GM18868 (cell line): ENCODE results near the gene PAQR8.
"Not testable (repeated sequence)": the region's sequence is repeated elsewhere in the genome, so short reads cannot be mapped to it uniquely, and the experiment has no call there.

Source experiments
- ATAC-seq: cut with Tn5 transposase; IDR thresholded peaks from one replicate; pipeline ENCODE4 v1.9.1; 2021; ENCODE audit warnings: mild to moderate bottlenecking, moderate library complexity; ENCODE audit not compliant: unreplicated experiment

Gene PAQR8

DNA sequence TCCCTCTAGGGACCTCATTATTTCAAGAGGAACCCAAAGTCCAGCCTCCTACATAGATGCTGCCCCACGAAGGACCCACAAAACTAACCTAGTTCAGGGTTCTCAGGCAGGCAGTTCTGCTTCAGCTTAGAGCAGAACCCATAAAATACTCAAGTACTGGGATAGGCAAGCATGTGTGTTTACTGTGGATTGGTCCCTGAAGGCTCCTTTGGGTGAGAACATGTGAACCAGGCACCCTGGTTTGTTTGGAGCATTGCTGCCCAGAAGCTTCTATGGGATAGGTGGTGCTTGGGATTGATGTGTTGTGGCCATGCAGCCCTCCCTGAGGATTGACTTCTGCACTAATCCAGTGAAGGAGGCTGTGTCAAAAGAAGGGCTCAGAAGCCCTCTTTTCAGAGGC, 43.3 kb downstream of the PAQR8 start:
- no peak for ATAC-seq

DNA sequence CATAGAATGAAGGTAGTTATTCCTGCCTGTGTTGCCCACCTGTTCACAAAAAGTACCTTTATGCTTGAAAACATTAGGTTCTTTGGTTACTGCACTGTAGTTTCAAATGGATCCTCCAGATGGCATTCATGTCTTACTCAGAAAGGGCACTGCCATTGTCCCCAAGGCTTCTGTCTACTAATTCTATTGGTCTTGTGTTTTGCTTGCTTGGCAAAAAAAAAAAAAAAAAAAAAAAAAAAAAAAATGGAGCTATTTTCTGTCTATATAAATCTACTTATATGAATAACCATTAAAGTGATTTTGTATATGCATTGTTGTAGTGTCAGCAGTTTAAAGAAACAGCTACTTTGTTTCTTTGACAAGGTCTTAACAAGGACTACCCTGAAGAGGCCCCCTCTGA, 45.5 kb downstream of the PAQR8 start:
- peak; percentile 80 for ATAC-seq

DNA sequence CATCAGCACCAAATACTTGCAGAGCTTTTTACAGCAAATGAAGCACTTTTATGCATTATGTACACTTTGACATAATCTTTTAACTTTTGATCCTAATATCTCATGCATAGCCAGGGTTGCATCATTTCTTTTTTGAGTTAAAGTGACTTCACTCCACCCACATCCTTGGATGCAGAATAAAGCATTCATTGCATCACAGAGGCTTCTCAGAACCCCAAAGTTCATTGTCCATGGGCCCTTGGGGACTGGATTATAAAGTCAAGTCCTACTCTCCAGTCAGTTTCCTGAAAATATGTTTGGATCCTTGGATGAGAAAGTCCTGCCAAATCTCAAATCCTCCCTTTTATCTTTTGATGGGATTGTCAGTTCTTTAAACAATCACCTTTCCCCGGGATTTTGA, 47.5 kb downstream of the PAQR8 start:
- no peak for ATAC-seq

DNA sequence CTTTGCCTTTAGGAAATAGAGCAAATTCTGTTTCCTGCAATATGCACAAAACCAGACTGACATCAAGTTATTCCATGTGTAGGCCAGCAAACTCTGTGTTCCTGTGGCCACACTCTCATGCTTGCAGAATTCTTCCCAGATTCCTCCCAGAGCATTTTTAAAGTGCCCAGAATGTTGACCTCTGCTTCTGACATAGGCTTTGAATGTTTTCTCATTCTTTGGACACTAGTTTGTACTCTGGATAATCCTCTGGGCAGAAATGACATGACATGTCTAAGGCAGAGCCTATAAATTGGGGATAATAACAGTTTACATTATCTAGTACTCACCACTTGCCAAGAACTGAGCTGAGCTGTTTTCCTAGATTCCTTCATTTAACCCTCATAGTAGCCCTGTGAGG, 49.0 kb downstream of the PAQR8 start:
- ATAC-seq: no peak

DNA sequence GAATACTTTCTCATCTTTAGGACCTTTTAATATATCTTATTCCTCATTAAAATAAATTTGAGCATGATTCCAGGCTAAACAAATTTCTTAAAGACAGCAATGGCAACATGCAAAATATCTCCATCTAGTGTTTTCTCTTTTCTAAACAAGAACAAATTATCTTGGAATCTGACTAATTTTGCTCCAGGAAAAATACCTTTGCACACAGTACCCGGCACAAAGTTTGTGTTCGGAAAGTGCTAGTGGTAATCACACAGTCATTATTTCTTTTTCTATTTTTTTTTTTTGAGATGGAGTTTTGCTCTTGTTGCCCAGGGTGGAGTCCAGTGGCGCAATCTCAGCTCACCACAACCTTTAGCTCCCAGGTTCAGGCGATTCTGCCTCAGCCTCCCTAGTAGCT, 50.0 kb downstream of the PAQR8 start:
- ATAC-seq: no peak

DNA sequence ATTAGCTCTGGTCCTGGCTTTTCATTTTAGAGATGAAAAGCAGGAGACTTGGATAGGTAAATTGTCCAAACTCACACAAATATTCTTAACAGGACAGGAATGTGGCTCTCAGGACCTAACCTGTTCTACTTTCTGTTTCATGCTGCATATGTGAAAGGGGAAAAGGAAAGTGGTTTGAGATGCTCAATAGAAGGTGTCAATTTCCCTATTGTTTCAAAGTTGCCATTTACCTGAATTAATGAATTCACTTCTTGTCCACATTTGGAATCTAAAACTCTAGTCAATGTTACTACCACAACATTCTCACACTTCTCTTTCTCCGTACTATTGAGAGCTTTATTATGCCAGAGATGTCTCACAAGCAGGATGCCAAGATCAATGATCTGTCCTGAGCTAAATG, 53.4 kb downstream of the PAQR8 start:
- ATAC-seq: no peak

DNA sequence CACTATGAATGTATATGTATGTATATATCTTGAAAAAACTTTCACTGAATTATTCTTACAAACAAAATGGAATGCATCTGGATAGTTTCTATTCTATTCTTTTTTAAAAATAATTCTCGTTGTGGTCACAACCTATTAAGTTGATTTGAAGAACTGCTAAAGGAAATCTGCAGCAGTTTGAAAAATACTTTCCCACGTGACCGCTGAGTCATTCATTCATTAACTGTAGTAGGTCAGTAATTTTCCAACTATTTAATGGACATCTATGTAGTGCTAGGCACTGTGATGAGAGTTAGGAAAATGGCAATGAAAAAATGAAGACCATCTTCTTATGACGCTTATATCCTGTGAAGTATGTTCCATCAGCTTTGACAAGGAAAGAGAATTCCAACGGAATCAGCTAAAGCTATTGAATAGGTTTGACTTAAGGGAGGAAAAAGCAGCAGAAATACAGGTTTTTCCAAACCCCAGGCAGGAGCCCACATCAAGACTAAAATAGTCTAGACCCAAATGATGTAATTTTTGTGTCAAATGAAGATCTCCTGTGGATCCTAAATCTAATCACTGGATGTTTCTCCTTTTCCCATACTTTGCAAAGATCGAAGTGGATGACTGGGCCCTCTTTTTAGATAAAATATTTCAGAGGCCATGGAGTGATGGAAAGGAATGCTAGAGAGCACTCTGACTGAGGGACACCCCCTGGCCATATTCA, 54.1 kb downstream of the PAQR8 start:
- ATAC-seq: no peak

DNA sequence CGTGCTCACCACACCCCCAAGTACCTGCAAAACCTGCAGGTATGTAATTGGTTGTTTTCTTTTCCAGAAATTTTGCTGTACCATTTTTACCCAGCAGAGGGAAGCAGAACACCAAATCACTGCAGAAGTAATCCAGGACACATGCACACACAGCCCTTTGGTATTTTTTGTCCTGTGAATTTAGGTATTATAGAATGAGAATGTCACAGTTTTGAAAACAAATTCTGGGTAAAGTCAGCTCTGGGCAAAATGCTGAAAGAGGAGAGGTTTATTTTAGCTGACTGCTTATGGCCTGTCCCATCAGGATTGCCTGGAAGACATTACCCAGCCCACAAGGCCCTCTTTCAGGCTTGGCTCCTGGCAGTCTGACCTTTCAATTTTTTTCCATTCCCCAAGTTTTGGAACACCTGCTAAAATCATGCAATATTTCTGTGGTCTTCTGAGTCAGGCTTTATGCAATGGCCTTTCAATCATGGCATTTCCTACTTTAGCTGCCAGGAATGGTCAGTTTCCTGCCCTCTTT, 54.7 kb downstream of the PAQR8 start:
- ATAC-seq: no peak

DNA sequence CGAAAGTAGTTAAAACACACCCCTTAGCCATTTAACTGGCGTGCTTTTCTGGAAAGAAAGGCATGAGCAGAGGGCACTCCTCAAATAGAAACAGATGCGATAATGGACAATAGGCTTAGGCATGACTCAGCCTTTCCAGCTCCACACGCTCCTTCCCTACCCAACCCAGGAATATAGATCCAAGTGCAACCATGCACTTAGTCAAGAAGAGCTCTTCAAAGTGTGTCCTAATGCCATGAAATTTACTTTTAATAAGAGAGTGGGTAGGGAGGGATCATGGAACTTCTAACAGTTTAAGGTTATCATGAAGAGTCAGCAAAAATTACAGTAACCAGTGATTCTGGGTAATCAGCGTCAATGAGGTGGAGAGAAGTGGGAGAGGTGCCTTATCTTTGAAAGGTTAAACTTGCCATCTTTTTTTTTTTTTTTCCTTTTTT, 55.7 kb downstream of the PAQR8 start:
- ATAC-seq: no peak

DNA sequence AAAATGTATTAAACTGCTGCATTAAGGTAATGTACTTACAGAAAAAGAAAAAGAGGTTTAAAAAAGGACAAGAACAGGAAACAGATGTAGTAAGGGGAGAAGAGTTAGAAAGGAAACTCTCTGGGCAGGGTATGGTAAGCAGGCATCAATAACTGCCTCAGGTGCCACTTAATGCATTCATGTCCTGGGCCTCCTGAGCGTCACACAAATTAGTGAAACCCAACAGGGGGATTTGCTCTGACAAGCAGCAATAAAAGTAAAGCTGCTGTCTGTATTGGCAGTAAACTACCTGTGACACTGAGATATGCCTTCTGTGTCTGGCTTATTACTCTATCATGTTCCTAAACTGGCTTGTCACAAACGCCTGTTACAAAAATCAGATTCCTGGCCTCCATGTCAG, 56.7 kb downstream of the PAQR8 start:
- ATAC-seq: no peak

DNA sequence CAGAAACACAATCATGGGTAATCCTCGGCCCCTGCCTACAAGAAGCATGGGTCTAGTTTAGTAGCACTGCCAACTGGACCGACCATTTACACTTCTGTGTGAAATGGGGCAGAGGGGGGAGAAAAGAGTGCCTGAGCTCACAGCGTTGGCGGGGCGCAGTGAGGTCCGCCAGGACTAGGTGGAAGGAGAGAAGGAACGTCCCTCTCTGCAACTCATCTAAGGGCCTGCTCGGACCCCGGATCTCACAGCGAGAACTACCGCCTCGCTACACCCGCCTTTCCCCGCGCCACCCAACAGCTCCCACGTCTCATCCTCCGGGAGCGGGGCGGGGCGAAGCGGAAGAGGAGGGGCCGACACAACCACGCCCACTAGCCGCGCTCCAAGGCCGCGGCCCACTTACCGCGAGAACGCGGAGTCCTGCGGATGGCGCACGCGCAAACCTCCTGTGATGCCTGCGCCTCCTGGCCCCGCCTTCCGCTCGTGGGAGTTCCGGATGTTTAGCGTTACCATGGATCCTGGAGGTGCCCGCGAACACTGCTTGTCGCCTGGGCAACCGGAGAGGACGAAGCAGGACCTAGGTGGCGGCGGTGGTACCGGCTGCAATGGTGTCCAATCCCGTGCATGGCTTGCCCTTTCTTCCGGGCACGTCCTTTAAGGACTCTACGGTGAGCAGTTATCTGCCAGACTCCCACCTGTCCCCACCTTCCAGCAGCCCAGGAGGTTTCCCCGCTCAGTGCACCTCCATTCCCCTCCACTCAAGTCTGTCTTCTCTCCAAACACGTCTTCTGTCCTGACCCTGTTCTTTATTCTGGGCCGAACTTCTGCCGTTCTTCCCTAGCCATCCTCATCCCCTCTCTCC, 58.1 kb downstream of the PAQR8 start, which contains the start of gene EFHC1:
Gene EFHC1, plus strand, starts transcription at position 534 of the 859 bp plus-strand sequence. Its CDS starts 69 bp downstream, at position 603.
- ATAC-seq: peak; percentile 91

DNA sequence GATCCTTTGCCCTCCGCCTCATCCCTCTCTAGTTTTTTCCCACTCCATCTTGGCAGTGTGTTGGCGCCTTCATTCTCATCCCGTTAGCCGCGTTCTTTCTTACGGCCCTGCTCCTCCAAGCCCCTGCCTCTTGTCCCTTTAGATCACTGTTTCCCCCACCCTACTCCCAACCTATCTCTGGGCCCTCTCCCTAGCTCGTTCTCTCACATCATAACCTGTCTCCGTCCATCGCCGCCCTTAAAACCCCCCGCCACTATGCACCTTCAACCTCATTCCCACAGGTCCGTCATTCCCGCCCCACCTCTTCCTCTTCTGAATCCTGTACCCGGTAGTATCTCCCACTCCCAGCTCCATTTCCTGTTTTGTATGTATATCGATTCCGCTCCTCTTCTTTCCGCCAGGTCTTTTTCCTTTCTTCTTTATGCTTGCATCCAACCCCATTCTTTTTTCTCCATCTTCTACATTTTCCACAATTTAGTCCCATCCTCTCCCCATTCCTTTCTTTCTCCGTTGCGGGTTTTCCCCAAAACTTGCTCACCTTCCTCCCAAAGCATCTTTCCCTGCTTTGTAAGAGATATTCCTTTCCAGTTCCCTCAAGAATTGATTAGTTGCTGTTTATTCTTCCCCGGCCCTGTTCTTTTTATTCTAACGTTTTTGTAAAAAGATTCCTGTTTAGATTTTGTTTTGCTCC, 58.9 kb downstream of the PAQR8 start:
- no peak for ATAC-seq

DNA sequence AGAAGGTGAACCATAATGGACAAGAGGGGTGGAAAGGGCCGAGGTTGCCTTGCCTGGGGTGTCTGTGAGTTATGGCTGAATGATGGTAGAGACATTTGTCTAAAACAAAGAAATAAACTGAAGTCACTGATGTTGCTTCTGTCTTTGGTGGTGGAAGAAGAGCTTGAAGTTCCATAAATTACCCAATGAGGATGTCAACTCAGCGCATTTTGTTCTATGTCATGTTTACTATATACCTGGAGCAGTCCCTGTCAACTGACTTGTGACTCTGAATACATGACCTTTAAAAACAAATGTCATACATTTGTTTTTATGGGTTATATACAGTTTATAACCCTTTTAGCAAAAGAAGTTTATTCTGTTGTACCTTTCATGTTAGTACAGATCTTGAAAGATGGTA, 60.2 kb downstream of the PAQR8 start:
- no peak for ATAC-seq

DNA sequence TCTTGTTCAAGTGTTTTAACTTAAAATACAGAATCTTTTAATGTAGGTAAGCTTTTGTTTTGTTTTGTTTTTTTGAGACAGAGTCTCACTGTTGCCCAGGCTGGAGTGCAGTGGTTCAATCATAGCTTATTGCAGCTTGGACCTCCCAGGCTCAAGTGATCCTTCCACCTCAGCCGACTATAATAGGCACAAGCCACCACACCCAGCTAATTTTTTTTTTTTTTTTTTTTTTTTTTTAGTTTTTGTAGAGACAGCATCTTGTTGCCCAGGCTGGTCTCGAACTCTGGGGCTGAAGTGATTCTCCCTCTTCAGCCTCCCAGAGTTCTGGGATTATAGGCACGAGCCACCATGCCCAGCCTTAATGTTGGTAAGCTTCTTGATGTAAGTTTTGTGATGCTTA, 61.5 kb downstream of the PAQR8 start:
- no peak for ATAC-seq

DNA sequence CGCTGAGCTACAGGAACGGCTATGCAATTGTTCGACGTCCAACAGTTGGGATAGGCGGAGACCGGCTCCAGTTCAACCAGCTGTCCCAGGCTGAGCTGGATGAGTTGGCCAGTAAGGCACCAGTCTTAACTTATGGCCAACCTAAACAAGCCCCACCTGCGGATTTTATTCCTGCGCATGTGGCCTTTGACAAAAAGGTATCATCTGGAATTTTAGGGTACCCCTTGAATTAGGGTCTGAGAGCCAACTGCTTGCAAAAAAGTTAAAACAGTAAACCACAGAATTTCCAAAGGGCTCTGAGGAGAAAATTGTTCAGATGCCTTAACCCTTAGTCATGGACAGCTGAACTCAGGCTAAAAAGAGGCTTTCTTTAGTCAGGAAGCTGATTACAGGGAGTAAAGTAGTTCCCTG, 62.0 kb downstream of the PAQR8 start:
- no peak for ATAC-seq

DNA sequence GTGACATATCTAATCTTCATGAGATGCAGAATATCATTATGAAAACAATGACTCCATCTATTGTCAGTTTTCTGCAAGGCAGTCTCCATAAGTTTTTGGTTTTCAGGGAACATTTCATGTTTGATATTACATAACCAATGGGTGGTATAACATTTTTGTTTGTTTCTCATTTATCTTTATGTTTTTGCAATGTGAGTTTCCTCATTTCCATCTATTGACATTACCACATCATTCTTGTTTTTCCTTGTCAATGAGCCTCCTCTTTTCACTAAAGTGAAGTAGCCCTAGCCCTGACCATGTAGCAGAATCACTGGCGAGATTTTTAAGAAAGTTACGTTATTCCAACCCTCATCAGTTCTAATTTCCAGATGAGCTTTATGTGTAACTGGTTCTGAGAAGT, 62.6 kb downstream of the PAQR8 start:
- no peak for ATAC-seq

DNA sequence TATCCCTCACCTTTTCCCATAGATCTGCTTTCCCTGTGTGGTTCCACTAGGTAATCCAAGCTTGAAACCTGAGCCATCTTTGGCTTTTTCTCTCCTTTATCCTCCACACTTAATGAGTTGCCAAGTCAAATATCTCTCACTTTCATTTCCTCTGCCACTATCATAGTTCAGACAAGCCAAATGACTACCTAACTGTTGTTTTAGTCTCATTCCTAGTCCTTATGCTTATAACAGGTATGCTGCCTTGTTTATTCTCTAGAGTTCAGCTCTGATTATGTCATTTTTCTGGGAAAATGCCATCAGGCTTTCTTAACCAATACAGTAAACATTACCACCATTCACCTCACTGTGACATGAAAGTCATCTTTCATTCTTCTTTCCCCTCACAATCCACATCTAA, 64.7 kb downstream of the PAQR8 start:
- no peak for ATAC-seq

DNA sequence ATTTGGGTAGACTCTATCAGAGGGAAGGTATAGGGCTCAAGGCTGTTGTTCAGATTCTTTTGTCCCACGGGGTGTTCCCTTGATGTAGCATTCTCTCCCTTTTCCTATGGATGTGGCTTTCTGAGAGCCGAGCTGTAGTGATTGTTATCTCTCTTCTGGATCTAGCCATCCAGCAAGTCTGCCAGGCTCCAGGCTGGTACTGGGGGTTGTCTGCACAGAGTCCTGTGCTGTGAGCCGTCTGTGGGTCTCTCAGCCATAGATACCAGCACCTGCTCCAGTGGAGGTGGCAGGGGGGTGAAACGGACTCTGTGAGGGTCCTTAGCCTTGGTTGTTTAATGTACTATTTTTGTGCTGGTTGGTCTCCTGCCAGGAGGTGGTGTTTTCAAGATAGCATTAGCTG, 71.3 kb downstream of the PAQR8 start:
- not testable (repeated sequence) for ATAC-seq

DNA sequence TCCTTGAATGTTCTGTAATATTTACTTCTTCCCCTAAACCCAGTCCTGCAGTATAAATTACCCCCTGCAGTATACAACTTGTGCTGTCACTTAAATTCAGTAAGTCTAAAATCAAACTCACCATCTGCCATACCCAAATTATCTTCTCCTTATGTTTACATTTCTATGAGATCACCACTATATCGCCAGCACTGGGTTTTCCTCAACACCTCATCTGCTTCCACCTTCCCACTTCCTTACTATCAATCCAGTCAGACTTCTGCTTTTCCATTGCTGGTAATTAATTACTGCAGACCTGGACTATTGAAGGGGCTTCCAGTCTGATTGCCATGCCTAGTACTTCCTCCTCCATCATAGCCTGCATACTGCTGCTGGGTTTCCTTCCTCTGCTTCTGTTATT, 73.4 kb downstream of the PAQR8 start:
- ATAC-seq: no peak

DNA sequence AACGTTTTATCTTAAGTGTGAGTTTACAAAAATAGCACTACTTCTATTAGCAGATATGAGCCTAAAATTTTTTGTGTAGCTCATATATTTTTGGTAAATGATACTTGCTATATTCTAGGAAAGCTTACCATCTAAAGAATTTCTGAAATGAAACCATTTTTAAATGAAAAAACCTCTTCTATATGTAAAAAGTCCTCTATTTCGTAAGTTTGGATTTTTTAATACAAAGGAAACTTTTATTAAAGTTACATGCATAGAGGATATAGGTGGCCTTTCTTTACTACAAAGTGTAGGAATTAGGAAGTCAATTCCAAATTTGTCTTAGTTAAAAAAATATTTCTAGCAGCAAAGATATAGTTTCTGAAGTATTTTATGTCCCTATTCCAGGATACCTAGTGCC, 77.0 kb downstream of the PAQR8 start:
- no peak for ATAC-seq

DNA sequence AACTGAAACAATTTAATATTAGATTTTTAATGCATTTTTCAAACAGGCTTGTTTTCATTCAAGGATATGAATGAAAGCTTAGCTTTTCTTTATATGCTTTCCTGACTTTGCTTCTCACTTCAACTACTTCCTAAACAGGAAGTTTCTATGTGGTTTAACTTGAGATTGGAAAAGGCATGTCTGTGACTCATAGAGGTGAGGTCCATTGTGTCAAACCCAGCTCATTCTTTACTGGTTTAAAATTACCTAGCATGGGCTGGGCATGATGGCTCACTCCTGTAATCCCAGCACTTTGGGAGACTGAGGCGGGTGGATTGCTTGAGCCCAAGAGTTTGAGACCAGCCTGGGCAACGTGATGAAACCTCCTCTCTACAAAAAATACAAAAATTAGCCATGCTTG, 92.6 kb downstream of the PAQR8 start:
- no peak for ATAC-seq
